GM21723 (cell line): Measurements from ENCODE around the gene TPRX1.
"Not testable (repeated sequence)": the region's sequence is repeated elsewhere in the genome, so short reads cannot be mapped to it uniquely, and the experiment has no call there.

ENCODE experiments used
- ATAC-seq: cut with Tn5 transposase; IDR thresholded peaks from one replicate; pipeline ENCODE4 v1.9.1; 2021; ENCODE audit warnings: mild to moderate bottlenecking, moderate library complexity; ENCODE audit not compliant: unreplicated experiment

TPRX1 gene

DNA sequence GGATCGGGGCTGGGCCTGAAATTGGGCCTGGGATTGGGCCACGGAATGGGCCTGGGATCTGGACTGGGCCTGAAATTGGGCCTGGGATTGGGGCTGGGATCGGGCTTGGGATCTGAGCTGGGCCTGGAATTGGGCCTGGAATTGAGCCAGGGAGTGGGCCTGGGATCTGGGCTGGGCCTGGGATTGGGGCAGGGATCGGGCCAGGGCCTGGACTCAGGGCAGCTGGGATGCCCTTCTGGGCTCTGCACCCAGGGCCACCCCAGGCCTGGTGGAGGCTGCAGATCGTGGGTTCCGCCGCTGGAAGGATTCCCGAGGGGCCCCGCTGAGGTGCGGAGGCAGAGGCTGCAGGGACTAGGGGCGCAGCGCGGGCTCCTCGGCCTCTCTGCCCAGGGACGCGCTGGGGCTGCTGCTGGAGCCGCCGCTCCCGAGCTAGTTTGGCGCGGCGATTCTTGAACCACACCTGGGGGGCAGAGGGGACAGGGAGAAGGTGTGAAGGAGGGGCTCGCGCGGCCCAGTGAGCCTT lies 1.8 kb downstream of the TPRX1 start:
- ATAC-seq = no peak

DNA sequence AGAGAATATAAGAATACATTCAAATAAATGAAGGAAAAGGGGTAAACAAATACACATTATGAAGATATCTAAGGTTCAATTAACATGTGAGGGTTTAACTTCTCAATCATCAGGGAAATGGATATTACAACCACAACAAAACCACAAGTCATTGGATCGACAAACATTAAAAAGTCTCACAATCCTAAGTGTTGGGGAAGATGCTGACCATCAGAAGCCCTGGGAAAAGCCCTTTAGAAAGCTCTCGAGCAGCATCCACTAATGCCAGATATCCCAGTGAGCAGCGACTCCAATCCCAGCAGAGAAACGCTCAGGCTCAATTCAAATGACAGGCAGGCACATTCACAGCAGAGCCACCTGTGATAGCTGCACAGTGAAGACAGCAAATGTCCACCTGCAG lies 3.1 kb downstream of the TPRX1 start:
- no peak for ATAC-seq

DNA sequence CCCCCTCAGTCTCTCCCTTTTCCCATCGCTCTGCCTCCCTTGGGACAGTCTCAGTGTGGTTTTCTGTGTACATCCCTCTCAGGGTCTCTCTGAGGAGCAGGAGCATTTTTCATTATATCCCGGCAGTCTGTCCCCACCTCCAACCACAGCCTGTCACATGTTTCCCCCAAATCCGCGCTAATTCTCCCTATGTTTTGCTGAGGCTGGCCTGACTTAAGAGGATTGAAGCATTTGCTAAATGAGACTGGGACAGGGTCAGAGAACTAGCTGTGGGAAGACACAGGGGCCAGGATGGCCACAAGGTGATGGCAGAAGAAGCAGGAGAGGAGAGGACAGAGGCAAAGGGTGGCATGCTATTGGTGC lies 5.5 kb downstream of the TPRX1 start:
- ATAC-seq = no peak

DNA sequence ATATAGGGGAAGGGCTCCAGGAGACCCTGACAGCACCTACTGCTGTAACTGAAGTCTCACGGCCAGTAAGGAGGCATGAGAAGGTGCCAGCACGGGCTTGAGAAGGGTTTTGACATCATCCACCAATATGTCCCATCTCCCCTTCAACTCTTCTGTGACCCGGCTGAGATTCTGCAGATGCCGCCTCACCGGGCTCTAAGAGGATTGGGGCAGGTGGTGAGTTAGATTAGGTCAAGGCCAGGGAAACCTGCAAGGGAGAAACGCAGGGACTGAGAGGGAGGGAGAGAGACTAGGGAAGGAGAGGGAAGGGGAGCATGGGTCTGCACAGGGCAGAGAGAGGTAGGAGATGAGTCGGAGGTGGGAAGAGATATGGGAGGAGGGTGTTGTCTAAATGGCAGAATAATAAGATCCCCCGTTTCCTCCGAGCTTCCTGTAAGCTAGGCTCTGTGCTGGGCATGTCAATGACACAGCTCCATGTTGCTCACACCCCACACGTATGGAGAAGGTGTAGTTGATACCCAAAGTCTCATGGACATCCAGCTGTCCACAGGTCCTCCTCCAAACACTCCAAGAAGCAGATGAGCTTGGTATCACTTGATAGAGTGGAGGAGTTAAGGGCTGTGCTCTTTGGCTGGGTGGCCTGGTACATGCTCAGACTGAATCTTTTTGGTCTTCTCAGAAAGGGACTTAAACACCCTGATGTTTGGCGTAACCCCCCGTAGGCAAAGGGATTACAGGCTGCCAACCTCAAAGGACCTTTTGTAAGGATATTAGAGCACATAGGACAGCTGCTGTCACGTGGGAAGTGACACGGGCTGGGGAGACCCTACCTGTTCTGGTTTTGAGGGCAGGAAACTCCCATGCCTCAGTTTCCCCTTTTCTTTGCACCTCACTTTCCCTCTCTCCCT lies 6.1 kb downstream of the TPRX1 start:
- no peak for ATAC-seq

- no peak for ATAC-seq
These were observed 7.6 kb downstream of the TPRX1 start for GRCh38 chr19:47796785-47797184.

DNA sequence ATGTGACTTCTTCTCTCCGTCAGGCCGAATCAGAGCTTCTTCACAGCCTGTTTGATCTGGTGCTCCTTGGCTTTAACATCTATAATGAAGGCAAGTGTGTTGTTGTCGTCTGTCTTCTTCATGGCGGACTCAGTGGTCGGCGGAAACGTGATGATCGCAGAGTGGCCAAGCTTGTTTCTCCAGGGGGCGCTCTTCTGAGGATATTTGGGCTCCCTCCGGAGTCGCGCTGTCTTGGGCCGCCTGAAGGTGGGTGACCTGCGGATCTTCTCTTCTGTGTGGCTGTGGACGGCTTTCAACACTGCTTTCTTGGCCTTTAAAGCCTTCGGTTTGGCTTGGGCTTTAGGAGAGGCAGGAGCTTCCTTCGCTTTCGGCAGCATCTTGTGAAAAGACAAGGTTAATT lies 9.8 kb downstream of the TPRX1 start:
- no peak for ATAC-seq

GRCh38 chr19:47792616-47793015 lies 11.7 kb downstream of the TPRX1 start:
- ATAC-seq = no peak

DNA sequence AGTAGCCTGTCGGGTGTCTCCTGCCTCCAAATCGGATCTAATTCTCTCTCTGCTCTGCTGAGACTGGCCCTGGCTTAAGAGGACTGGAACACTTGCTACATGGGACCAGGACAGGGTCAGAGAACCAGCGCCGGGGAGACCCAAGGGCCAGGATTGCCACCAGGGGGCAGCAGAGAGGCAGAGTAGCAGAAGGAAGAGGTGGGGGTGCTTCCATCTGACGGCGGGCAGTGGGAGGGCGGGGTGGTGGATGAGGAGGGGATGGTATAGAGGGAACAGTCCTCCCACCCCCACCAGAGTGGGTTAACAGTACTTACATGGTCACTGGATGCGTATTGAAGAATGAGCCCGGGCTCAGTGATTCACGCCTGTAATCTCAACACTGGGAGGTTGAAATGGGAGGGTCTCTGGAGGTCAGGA lies 13.9 kb downstream of the TPRX1 start:
- no peak for ATAC-seq

- not testable (repeated sequence) for ATAC-seq
These were observed 14.5 kb downstream of the TPRX1 start for GRCh38 chr19:47789811-47790210.

GRCh38 chr19:47787307-47787706 lies 17.0 kb downstream of the TPRX1 start:
- not testable (repeated sequence) for ATAC-seq

DNA sequence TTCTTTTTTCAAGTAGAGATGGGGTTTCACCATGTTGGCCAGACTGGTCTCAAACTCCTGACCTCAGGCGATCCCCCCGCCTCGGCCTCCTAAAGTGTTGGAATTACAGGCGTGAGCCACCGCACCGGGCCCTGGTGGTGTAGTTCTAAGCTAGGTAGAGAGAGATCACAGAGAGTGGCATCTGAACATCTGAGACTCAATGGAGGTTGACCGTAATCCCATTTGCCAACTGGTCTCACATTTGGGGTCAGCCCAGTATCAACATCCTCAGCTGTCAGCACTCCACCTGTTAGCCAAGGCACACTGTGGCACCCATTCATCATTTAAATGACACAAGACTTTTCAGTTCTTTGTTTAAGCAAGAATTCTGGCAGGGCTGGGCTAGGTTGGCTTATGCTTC lies 17.8 kb downstream of the TPRX1 start:
- no peak for ATAC-seq

DNA sequence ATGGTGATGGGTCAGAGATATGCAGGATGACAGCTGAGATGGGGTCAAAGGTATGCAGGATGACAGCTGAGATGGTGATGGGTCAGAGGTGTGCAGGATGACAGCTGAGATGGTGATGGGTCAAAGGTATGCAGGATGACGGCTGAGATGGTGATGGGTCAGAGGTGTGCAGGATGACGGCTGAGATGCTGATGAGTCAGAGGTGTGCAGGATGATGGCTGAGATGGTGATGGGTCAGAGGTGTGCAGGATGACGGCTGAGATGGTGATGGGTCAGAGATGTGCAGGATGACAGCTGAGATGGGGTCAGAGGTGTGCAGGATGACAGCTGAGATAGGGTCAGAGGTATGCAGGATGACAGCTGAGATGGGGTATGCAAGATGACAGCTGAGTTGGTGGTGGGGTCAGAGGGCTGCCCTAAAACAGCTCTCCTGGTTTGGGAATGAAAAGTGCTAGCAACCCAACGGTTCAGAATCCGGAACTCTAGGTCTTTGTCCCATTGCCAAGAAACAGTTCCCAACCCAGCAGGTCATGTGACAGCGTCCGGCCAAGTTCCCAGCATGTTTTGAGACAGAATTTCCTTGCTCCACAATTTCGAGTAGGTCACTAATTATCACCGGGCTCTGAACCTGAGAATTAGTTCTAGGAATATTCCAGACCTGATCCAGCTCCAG lies 22.6 kb downstream of the TPRX1 start:
- no peak for ATAC-seq

GRCh38 chr19:47780215-47780551 lies 24.2 kb downstream of the TPRX1 start:
- no peak for ATAC-seq

GRCh38 chr19:47779524-47780214 lies 24.7 kb downstream of the TPRX1 start:
- no peak for ATAC-seq

GRCh38 chr19:47778954-47779351 lies 25.4 kb downstream of the TPRX1 start:
- no peak for ATAC-seq

DNA sequence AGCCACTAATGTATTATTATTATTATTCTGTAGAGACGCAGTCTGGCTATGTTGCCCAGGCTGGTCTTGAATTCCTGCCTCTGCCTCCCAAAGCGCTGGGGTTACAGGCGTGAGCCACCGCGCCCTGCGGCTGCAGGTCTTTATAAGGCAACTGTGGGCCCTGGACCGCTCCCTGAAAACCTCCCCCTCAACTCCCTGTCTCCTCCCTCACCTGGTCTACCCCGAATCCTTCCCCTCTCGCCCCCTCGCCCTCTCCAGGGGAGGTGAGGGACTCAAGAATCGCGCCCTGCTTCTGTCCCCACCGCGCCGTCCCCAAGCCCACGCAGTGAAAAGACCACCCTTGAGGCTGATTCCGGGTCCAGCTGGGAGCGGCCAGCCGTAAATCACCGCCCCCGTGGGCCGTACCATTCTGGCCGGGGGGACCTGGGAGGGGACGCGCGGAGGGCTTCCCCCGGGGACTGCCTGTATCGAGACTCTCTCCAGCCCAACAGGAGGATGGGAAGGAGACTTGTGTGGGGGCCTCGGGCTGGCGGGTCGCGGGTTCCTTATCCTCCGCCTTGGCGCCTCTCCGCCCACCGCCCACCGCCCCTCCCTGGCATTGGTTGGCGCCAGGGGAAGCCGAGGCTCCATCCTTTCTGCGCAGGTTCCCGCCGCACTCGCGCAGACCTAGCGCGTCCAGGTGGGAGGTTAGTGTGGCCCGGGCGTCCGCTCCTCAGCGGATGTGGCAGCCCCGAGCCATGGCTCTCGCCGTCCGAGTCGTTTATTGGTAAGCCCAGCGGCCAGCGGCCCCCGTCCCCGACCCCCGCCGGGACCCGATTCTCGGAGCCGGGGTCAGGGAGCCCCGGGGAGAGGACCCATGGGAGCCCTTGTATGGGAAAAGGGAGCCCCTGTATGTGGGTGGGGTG lies 26.1 kb downstream of the TPRX1 start, which contains the start of gene SELENOW:
SELENOW (plus strand) TSS at position 655 of the 905 bp plus-strand sequence; CDS start at position 738, 83 bp downstream.
- ATAC-seq = peak; percentile 76

- not testable (repeated sequence) for ATAC-seq
These were observed 26.9 kb downstream of the TPRX1 start for GRCh38 chr19:47777245-47778048.

DNA sequence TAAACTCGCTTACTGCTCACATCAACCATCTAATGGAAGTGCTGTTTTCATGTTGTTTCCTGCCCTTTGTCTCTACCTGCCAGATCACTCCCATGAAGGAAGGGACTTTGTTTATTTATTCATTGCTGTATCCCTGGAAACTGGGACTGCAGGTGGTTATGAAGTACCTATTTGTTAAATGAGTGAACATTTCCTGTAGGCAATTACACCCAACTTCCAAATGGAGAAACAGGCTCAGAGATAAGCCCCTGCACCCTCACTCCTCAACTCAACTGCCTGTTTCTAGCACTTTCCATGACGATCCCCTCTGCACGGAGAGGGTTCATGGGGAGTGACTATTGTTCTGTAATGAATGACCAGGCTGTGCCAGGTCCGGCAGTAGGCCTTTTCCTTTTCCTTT lies 27.8 kb downstream of the TPRX1 start:
- ATAC-seq = no peak

DNA sequence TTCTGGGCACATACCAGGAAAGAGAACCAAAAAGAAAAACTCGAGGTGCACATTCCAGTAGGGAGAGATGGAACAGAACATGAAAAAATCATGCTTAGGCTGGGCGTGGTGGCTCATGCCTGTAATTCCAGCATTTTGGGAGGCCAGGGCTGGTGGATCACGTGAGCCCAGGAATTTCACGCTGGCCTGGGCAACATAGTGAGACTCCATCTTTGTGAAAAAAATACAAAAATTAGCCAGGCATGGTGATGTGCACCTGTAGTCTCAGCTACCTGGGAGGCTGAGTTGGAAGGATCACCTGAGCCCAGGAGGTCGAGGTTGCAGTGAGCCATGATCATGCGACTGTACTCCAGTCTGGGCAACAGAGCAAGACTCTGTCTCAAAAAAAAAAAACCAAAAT lies 33.1 kb downstream of the TPRX1 start:
- not testable (repeated sequence) for ATAC-seq

- no peak for ATAC-seq
These were observed 34.8 kb downstream of the TPRX1 start for GRCh38 chr19:47769534-47769933.
